Spleen (tissue), 11 donors: ENCODE results near the gene BAHCC1. TPM values are rescaled to one million over a fixed set of nuclear protein-coding genes. Genes with fewer than 3 reads are reported as not detected.

Source experiments
- DNase-seq: peaks from one replicate; pipeline ENCODE4 v3.0.0-alpha.2; 2020
- H3K27ac ChIP-seq, 8 donors: fragments of 200-600 bp; sonication (generic) in 7 of 8; 1 replicate in 4 of 8; 2 replicates in 4 of 8; pipeline versions ENCODE4 v1.5.0 to v1.8.0; 2016 to 2021; ENCODE audit warnings: inconsistent platforms in 4 of 8, mild to moderate bottlenecking in 4 of 8, moderate library complexity in 1 of 8
- H3K27me3 ChIP-seq, 7 donors: fragments of 200-600 bp; sonication (generic) in 6 of 7; replicated peaks in 1 of 7; 1 replicate in 4 of 7; 2 replicates in 3 of 7; pipeline versions ENCODE4 v1.5.0 to v1.8.0; 2016 to 2021; ENCODE audit warnings: inconsistent platforms in 3 of 7, mild to moderate bottlenecking in 1 of 7
- H3K36me3 ChIP-seq, 6 donors: fragments of 200-600 bp; sonication (generic) in 5 of 6; 1 replicate in 4 of 6; 2 replicates in 2 of 6; pipeline versions ENCODE4 v1.5.0 to v1.8.0; 2016 to 2021; ENCODE audit warnings: inconsistent platforms in 2 of 6
- H3K4me1 ChIP-seq, 6 donors: fragments of 200-600 bp; sonication (generic) in 5 of 6; 1 replicate in 3 of 6; 2 replicates in 3 of 6; pipeline versions ENCODE4 v1.5.0 to v1.8.0; 2016 to 2021; ENCODE audit warnings: inconsistent platforms in 3 of 6
- H3K4me3 ChIP-seq, 8 donors: fragments of 200-600 bp; sonication (generic) in 7 of 8; 1 replicate in 4 of 8; 2 replicates in 4 of 8; pipeline versions ENCODE4 v1.5.0 to v1.8.0; 2016 to 2021; ENCODE audit warnings: inconsistent platforms in 4 of 8, mild to moderate bottlenecking in 4 of 8, moderate library complexity in 2 of 8
- H3K9me3 ChIP-seq, 8 donors: fragments of 200-600 bp; sonication (generic) in 7 of 8; 1 replicate in 4 of 8; 2 replicates in 4 of 8; pipeline versions ENCODE4 v1.5.0 to v1.8.0; 2016 to 2021; ENCODE audit warnings: inconsistent platforms in 4 of 8
- CTCF ChIP-seq, 11 experiments: fragments of 200-600 bp in 7 of 11; fragments of 450-650 bp in 4 of 11; sonication (generic) in 4 of 11; IDR thresholded peaks in 8 of 11; conservative IDR thresholded peaks in 3 of 11; 1 replicate in 7 of 11; 2 replicates in 4 of 11; pipeline versions ENCODE4 v1.4.0 to v1.8.0; 2016 to 2021; ENCODE audit warnings: antibody characterized with exemption in 11 of 11, inconsistent platforms in 4 of 11, mild to moderate bottlenecking in 1 of 11
- POLR2A ChIP-seq, 3 donors: fragments of 450-650 bp; IDR thresholded peaks; one replicate each; pipeline ENCODE4 v1.5.1; 2017; ENCODE audit warnings: antibody characterized with exemption in 3 of 3, mild to moderate bottlenecking in 1 of 3
- POLR2AphosphoS5 ChIP-seq, 3 donors: sonication (generic); formaldehyde crosslinking; IDR thresholded peaks; one replicate each; pipeline ENCODE4 v1.5.1; 2017; ENCODE audit warnings: antibody characterized with exemption in 3 of 3
- WGBS, 5 donors: extraction: QIAGEN DNeasy Blood & Tissue Kit in 3 of 5; methylation state at CpG; one replicate each; pipeline versions ENCODE4 v1.1.5 to v1.1.7; 2013 to 2018; 5-methylcytosine and 5-hydroxymethylcytosine counted together
- intact Hi-C: fragments of 100-400 bp; cut with DNase I; formaldehyde crosslinking; loops from one replicate; pipeline ENCODE4 v1.15.0; 2023; ENCODE audit warnings: low total_unique reads
- polyA plus RNA-seq, 3 donors: library from polyadenylated mRNA; stranded (reverse); fragments of 200-250 nt; gene quantifications; one replicate each; pipeline ENCODE4 v1.2.1, GENCODE V29; 2013
- total RNA-seq, 7 donors: library from RNA; depleted of rRNA in 3 of 7; stranded (reverse); fragments of >200 nt in 3 of 7; fragmentation: NEBNext Ultra II Directional in 4 of 7; extraction: Animal tissue kit (Norgen Biotek cat#: 25700) in 4 of 7; gene quantifications; one replicate each; pipeline versions ENCODE4 v1.1.0 to v1.2.1, GENCODE V29; 2016 to 2021
- donor health status: healthy with polysubstance abuse.
- donor health status: DM: no; HTN: no; CAD: no; lungs with moderate emphysema.
- donor health status: DM: no; HTN: no; CAD: no.
- donor health status: Bipolar disorder and iron deficiency.
- donor health status: healthy.
- donor health status: DM: no; HTN: no; CAD: no.
- donor health status: DM: yes; HTN: yes; CAD: no.

Gene BAHCC1
- total and polyA plus RNA-seq, 10 donors: 1.7 to 20.3 (median 12.4) TPM

- intact Hi-C loops: no loop called here
- no peak for DNase-seq
Observed at GRCh38 chr17:81397314-81398175, 2.3 kb downstream of the BAHCC1 start.

GRCh38 chr17:81398176-81398831 lies 3.0 kb downstream of the BAHCC1 start:
- Histone ChIP-seq H3K9me3 (no peaks in the 10 kb centered on the region), H3K4me3 (peak overlapping the region in 7 of 8 donors; percentile 10 to 79 (median 57)), H3K27ac (peak overlapping the region; percentile 83 to 95 (median 90)), H3K27me3 (peaks cover 4 to 100% (median 76%) of the 10 kb centered on the region in 7 donors), H3K4me1 (peaks cover 53 to 95% (median 89%) of the 10 kb centered on the region in 6 donors), H3K36me3 (no peaks in the 10 kb centered on the region)
- TF ChIP-seq CTCF (IDR thresholded peaks at IDR 0.05 in 8 of 11, conservative IDR thresholded peaks at IDR 0.05 in 3 of 11): no peak
- TF ChIP-seq POLR2AphosphoS5 (IDR thresholded peaks at IDR 0.05): peak in 2 of 3 donors; percentile 25 to 56
- no peak for TF ChIP-seq POLR2A (IDR thresholded peaks at IDR 0.05)
- no peak for DNase-seq
- WGBS, 5 donors: 6 to 12% (median 7%) methylated on average over 36 to 48 of the region's 48 CpGs
- intact Hi-C loops: no loop called here

More at GRCh38 chr17:81397314-81398175, 2.3 kb downstream of the BAHCC1 start:
- WGBS, 5 donors: 4 to 5% (median 4%) methylated on average over 47 to 49 of the region's 49 CpGs
- H3K27me3 ChIP-seq: peaks cover 4 to 100% (median 81%) of the 10 kb centered on the region in 7 donors
- H3K4me1 ChIP-seq: peaks cover 53 to 95% (median 93%) of the 10 kb centered on the region in 6 donors
- H3K4me3 ChIP-seq: peak overlapping the region; percentile 22 to 79 (median 49)
- H3K9me3 ChIP-seq: no peaks in the 10 kb centered on the region
- peak overlapping the region; percentile 83 to 95 (median 90) for H3K27ac ChIP-seq
- TF ChIP-seq POLR2A (IDR thresholded peaks at IDR 0.05) (no peak), CTCF (IDR thresholded peaks at IDR 0.05 in 8 of 11, conservative IDR thresholded peaks at IDR 0.05 in 3 of 11) (peak in 7 of 11 experiments; percentile 15 to 42 (median 26)), POLR2AphosphoS5 (IDR thresholded peaks at IDR 0.05) (no peak)
- H3K36me3 ChIP-seq: no peaks in the 10 kb centered on the region

GRCh38 chr17:81398832-81399411 lies 3.7 kb downstream of the BAHCC1 start:
- peak overlapping the region; percentile 83 to 95 (median 90) for H3K27ac ChIP-seq
- WGBS, 5 donors: 1 to 5% (median 2%) methylated on average over 13 to 46 of the region's 46 CpGs
- no peaks in the 10 kb centered on the region for H3K36me3 ChIP-seq
- peaks cover 50 to 93% (median 83%) of the 10 kb centered on the region in 6 donors for H3K4me1 ChIP-seq
- intact Hi-C loops: no loop called here
- DNase-seq: no peak
- TF ChIP-seq POLR2A (IDR thresholded peaks at IDR 0.05) (no peak), POLR2AphosphoS5 (IDR thresholded peaks at IDR 0.05) (no peak), CTCF (IDR thresholded peaks at IDR 0.05 in 8 of 11, conservative IDR thresholded peaks at IDR 0.05 in 3 of 11) (no peak)
- H3K27me3 ChIP-seq: peaks cover 4 to 98% (median 70%) of the 10 kb centered on the region in 7 donors
- H3K9me3 ChIP-seq: no peaks in the 10 kb centered on the region
- peak overlapping the region in 7 of 8 donors; percentile 10 to 79 (median 59) for H3K4me3 ChIP-seq
